HepG2 (cell line): ENCODE measurements around the gene NCBP3. TPM values are rescaled to one million over a fixed set of nuclear protein-coding genes. Genes with fewer than 3 reads are reported as not detected.
A peak's percentile ranks its signal among the peaks of the same experiment; 100 is the strongest.

Experiments used
- ARHGAP35 ChIP-seq: sonication (generic); formaldehyde crosslinking; IDR thresholded peaks from 2 replicates; pipeline ENCODE4 v1.9.0; 2022; ENCODE audit warnings: mild to moderate bottlenecking, inconsistent platforms, moderate library complexity, missing genetic modification reagents, borderline replicate concordance
- ATM ChIP-seq: fragments of 450-650 bp; IDR thresholded peaks from 2 replicates; pipeline ENCODE4 v1.7.1; 2017; ENCODE audit warnings: mild to moderate bottlenecking, borderline replicate concordance
- FOXP1 ChIP-seq, 2 experiments: fragments of 450-650 bp in 1 of 2; IDR thresholded peaks; 2 replicates each; pipeline ENCODE4 v1.6.1; 2017 to 2018; ENCODE audit warnings: antibody characterized with exemption in 1 of 2
- IKZF1 ChIP-seq: fragments of 450-650 bp; IDR thresholded peaks from 2 replicates; pipeline ENCODE4 v1.7.1; 2016
- NFKBIZ ChIP-seq: IDR thresholded peaks from 2 replicates; pipeline ENCODE4 v1.6.1; 2018; ENCODE audit warnings: missing genetic modification reagents, missing compliant biosample characterization
- PAF1 ChIP-seq: IDR thresholded peaks from 2 replicates; pipeline ENCODE4 v1.6.1; 2016; ENCODE audit warnings: missing genetic modification reagents, missing compliant biosample characterization
- PAX8 ChIP-seq: sonication (generic); formaldehyde crosslinking; IDR thresholded peaks from 2 replicates; pipeline ENCODE4 v1.8.0; 2022; ENCODE audit warnings: mild to moderate bottlenecking, missing genetic modification reagents, borderline replicate concordance
- PHF5A ChIP-seq: IDR thresholded peaks from one replicate; pipeline ENCODE4 v1.6.1; 2018; ENCODE audit warnings: low read depth, missing genetic modification reagents; ENCODE audit not compliant: unreplicated experiment
- RORA ChIP-seq: sonication (generic); formaldehyde crosslinking; IDR thresholded peaks from 2 replicates; pipeline ENCODE4 v1.5.0; 2020; ENCODE audit warnings: mild to moderate bottlenecking, missing genetic modification reagents, moderate library complexity
- U2AF1 ChIP-seq: fragments of 200-400 bp; formaldehyde crosslinking; optimal IDR thresholded peaks from 2 replicates; pipeline ENCODE3; 2017; ENCODE audit warnings: mild to moderate bottlenecking, low read depth, low read length
- ZBTB20 ChIP-seq: sonication (generic); formaldehyde crosslinking; IDR thresholded peaks from 2 replicates; pipeline ENCODE4 v1.8.1; 2023; ENCODE audit warnings: missing genetic modification reagents, low read depth, mild to moderate bottlenecking, borderline replicate concordance
- ZC3H13 ChIP-seq: sonication (generic); formaldehyde crosslinking; IDR thresholded peaks from 2 replicates; pipeline ENCODE4 v1.8.1; 2023; ENCODE audit warnings: mild to moderate bottlenecking, missing genetic modification reagents, moderate library complexity
- ZNF121 ChIP-seq: sonication (generic); formaldehyde crosslinking; IDR thresholded peaks from 2 replicates; pipeline ENCODE4 v1.5.0; 2020; ENCODE audit warnings: mild to moderate bottlenecking, missing genetic modification reagents
- ZNF207 ChIP-seq: fragments of 450-650 bp; IDR thresholded peaks from 2 replicates; pipeline ENCODE4 v1.6.1; 2016; ENCODE audit warnings: antibody characterized with exemption, borderline replicate concordance
- ZNF329 ChIP-seq: sonication (generic); formaldehyde crosslinking; IDR thresholded peaks from 2 replicates; pipeline ENCODE4 v1.9.0; 2021; ENCODE audit warnings: low read depth, mild to moderate bottlenecking, missing genetic modification reagents
- polyA plus RNA-seq, 8 experiments: library from polyadenylated mRNA; depleted of rRNA in 3 of 8; stranded (reverse) in 7 of 8; unstranded in 1 of 8; fragments of >200 nt; fragmentation: Illumina TruSeq in 4 of 8; extraction: Trizol in 4 of 8; gene quantifications; 2 replicates each; pipeline versions ENCODE4 v1.2.1 to v1.2.3, GENCODE V29; 2011 to 2016; ENCODE audit warnings: low read depth in 4 of 8, missing spikeins in 1 of 8, mixed read lengths in 1 of 8; ENCODE audit not compliant: insufficient read depth in 1 of 8
- total RNA-seq, 5 experiments: library from RNA; depleted of rRNA; stranded (reverse); fragments of >200 nt; fragmentation: Illumina TruSeq; extraction: Trizol; gene quantifications; 2 replicates each; pipeline ENCODE4 v1.2.3, GENCODE V29; 2016; ENCODE audit warnings: low read depth in 1 of 5
- TF ChIP-seq, protein P1 (sequence below): sonication (generic); formaldehyde crosslinking; IDR thresholded peaks from 2 replicates; pipeline ENCODE4 v1.4.0; 2020; ENCODE audit warnings: missing genetic modification reagents
- TF ChIP-seq, protein P2 (sequence below): sonication (generic); formaldehyde crosslinking; conservative IDR thresholded peaks from 2 replicates; pipeline ENCODE4 v1.8.0; 2022; ENCODE audit warnings: mild to moderate bottlenecking, moderate library complexity, missing genetic modification reagents
- TF ChIP-seq, protein P3 (sequence below): sonication (generic); formaldehyde crosslinking; IDR thresholded peaks from 2 replicates; pipeline ENCODE4 v1.4.0; 2020; ENCODE audit warnings: low read depth, mild to moderate bottlenecking, missing genetic modification reagents
- TF ChIP-seq, protein P4 (sequence below), 2 experiments: sonication (generic) in 1 of 2; formaldehyde crosslinking in 1 of 2; IDR thresholded peaks; 2 replicates each; pipeline versions ENCODE4 v1.4.0 to v1.6.1; 2018 to 2020; ENCODE audit warnings: missing genetic modification reagents in 2 of 2, borderline replicate concordance in 1 of 2, low read depth in 1 of 2, mild to moderate bottlenecking in 1 of 2, missing biosample characterization in 1 of 2
- TF ChIP-seq, protein P5 (sequence below): sonication (generic); formaldehyde crosslinking; IDR thresholded peaks from 2 replicates; pipeline ENCODE4 v1.4.0; 2020; ENCODE audit warnings: missing genetic modification reagents, mild to moderate bottlenecking, borderline replicate concordance

Gene NCBP3
- total and polyA plus RNA-seq, 2 of the 13 experiments (the other 11 are each of a cell fraction or from before 2014, with no cell fraction given), result 19.5 to 24.8 TPM

DNA sequence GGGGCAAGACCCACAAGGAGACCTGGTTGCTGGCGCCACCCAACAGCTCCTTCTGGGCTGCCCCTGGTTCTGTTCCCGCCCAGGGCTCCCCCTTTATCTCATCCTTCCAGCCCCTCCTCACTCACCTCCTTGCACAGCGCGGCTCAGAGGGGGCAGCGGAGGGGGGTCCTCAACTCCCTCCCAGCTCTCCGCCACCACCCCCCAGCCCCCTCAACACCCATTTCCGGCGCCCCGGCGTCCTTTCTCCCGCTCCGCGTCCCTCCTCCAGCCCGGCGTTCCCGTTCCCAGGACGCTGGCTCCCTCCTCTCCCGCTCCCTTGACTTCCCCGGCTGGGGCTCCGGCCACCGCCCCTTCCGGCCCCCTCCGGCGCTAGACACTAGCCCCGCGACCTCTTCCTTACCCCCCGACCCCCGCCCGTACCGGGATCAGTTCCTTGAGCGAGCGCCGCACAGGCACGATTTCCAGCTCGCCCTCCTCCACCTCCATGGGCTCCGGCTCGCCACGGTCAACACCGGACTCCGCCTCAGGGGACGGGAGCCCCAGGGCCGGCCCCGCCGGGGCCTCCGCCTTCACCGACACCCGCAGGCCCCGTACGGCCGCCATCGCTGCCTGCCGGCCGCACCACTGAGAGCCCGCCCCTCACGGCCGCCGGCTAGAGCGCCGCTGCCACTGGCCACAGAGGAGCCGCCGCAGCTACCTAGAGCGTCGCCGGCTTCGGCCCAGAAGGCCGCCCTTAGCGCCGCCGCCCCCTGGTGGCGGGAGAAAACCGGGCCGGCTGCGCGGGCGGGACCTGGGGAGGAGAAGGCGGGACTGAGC is at the start of gene NCBP3 (continued):
- TF ChIP-seq, protein P1, sequence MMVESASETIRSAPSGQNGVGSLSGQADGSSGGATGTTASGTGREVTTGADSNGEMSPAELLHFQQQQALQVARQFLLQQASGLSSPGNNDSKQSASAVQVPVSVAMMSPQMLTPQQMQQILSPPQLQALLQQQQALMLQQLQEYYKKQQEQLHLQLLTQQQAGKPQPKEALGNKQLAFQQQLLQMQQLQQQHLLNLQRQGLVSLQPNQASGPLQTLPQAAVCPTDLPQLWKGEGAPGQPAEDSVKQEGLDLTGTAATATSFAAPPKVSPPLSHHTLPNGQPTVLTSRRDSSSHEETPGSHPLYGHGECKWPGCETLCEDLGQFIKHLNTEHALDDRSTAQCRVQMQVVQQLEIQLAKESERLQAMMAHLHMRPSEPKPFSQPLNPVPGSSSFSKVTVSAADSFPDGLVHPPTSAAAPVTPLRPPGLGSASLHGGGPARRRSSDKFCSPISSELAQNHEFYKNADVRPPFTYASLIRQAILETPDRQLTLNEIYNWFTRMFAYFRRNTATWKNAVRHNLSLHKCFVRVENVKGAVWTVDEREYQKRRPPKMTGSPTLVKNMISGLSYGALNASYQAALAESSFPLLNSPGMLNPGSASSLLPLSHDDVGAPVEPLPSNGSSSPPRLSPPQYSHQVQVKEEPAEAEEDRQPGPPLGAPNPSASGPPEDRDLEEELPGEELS (CRISPR knock-in tag), result 0 out of 2 replicates have a peak, but pooled peaks have one; percentile 18
- TF ChIP-seq U2AF1, result peak; percentile 100
- peak; percentile 92 for TF ChIP-seq PHF5A
- TF ChIP-seq RORA, result no peak
- TF ChIP-seq ZNF121, result peak; percentile 57; the same call in 1 of the 2 replicates
- TF ChIP-seq, protein P2, sequence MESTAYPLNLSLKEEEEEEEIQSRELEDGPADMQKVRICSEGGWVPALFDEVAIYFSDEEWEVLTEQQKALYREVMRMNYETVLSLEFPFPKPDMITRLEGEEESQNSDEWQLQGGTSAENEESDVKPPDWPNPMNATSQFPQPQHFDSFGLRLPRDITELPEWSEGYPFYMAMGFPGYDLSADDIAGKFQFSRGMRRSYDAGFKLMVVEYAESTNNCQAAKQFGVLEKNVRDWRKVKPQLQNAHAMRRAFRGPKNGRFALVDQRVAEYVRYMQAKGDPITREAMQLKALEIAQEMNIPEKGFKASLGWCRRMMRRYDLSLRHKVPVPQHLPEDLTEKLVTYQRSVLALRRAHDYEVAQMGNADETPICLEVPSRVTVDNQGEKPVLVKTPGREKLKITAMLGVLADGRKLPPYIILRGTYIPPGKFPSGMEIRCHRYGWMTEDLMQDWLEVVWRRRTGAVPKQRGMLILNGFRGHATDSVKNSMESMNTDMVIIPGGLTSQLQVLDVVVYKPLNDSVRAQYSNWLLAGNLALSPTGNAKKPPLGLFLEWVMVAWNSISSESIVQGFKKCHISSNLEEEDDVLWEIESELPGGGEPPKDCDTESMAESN (CRISPR knock-in tag), result peak; percentile 97
- peak; percentile 85 for TF ChIP-seq ZC3H13 (CRISPR knock-in tag)
- TF ChIP-seq ATM, result no peak
- TF ChIP-seq NFKBIZ (CRISPR knock-in tag), result no peak
- no peak for TF ChIP-seq IKZF1
- TF ChIP-seq PAX8 (CRISPR knock-in tag), result no peak
- TF ChIP-seq ARHGAP35, result 0 out of 2 replicates have a peak, but pooled peaks have one; percentile 72
- no peak for TF ChIP-seq FOXP1 (IDR thresholded peaks at IDR 0.05)
- no peak for TF ChIP-seq FOXP1 (CRISPR knock-in tag; IDR thresholded peaks at IDR 0.05)
- TF ChIP-seq, protein P3, sequence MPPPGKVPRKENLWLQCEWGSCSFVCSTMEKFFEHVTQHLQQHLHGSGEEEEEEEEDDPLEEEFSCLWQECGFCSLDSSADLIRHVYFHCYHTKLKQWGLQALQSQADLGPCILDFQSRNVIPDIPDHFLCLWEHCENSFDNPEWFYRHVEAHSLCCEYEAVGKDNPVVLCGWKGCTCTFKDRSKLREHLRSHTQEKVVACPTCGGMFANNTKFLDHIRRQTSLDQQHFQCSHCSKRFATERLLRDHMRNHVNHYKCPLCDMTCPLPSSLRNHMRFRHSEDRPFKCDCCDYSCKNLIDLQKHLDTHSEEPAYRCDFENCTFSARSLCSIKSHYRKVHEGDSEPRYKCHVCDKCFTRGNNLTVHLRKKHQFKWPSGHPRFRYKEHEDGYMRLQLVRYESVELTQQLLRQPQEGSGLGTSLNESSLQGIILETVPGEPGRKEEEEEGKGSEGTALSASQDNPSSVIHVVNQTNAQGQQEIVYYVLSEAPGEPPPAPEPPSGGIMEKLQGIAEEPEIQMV (CRISPR knock-in tag), result peak; percentile 81
- no peak for TF ChIP-seq ZNF207
- TF ChIP-seq, protein P4, sequence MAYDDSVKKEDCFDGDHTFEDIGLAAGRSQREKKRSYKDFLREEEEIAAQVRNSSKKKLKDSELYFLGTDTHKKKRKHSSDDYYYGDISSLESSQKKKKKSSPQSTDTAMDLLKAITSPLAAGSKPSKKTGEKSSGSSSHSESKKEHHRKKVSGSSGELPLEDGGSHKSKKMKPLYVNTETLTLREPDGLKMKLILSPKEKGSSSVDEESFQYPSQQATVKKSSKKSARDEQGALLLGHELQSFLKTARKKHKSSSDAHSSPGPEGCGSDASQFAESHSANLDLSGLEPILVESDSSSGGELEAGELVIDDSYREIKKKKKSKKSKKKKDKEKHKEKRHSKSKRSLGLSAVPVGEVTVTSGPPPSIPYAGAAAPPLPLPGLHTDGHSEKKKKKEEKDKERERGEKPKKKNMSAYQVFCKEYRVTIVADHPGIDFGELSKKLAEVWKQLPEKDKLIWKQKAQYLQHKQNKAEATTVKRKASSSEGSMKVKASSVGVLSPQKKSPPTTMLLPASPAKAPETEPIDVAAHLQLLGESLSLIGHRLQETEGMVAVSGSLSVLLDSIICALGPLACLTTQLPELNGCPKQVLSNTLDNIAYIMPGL (CRISPR knock-in tag; IDR thresholded peaks at IDR 0.05; ENCODE audit: borderline replicate concordance in 1 of 2, low read depth in 1 of 2), result peak; percentile 97 to 99
- TF ChIP-seq, protein P5, sequence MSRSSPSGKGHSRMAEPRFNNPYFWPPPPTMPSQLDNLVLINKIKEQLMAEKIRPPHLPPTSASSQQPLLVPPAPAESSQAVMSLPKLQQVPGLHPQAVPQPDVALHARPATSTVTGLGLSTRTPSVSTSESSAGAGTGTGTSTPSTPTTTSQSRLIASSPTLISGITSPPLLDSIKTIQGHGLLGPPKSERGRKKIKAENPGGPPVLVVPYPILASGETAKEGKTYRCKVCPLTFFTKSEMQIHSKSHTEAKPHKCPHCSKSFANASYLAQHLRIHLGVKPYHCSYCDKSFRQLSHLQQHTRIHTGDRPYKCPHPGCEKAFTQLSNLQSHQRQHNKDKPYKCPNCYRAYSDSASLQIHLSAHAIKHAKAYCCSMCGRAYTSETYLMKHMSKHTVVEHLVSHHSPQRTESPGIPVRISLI (CRISPR knock-in tag), result peak; percentile 3; the same call in 1 of the 2 replicates
- TF ChIP-seq ZBTB20 (CRISPR knock-in tag), result peak; percentile 55; the same call in 1 of the 2 replicates
- TF ChIP-seq PAF1 (CRISPR knock-in tag), result no peak
- peak; percentile 67; the same call in 1 of the 2 replicates for TF ChIP-seq ZNF329 (CRISPR knock-in tag)
